Uterus (tissue), 2 donors: ENCODE data around the gene MCEE.

Experiments
- CTCF ChIP-seq, 4 experiments: fragments of 200-600 bp in 2 of 4; fragments of 450-650 bp in 2 of 4; sonication (generic) in 2 of 4; IDR thresholded peaks; one replicate each; pipeline ENCODE4 v1.5.1; 2016 to 2019; ENCODE audit warnings: antibody characterized with exemption in 4 of 4, mild to moderate bottlenecking in 2 of 4, moderate library complexity in 1 of 4
- POLR2A ChIP-seq, 2 donors: fragments of 450-650 bp; IDR thresholded peaks; one replicate each; pipeline ENCODE4 v1.6.1; 2016; ENCODE audit warnings: antibody characterized with exemption in 2 of 2, mild to moderate bottlenecking in 1 of 2, moderate library complexity in 1 of 2

DNA sequence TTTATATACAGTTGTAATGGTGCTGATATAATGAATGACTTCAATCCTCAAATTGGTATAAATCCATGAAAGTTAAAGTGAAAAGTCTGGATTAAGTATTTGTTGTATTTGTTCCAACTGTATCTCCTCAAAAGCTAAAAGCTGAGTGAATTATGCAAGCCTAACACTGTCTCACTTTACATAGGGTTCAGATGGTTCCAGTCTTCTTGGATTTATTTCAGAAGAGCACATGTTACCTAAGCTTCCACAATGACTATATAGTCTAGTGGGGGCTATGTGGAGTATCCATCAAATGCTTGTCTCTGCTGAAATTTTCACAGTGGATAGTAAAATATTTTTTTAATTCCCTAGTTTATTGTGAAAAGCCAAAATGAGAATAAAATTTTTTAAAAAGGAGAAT lies 13.0 kb downstream of the MCEE start:
- TF ChIP-seq CTCF (IDR thresholded peaks at IDR 0.05) (no peak), POLR2A (IDR thresholded peaks at IDR 0.05) (no peak)
